Endothelial cell of umbilical vein (primary cell): ENCODE data around the gene CTSK. TPM values are rescaled to one million over a fixed set of nuclear protein-coding genes. Genes with fewer than 3 reads are reported as not detected.

Experiments used
- BruUV-seq: library from RNA; stranded (reverse); fragments of 400-500 nt; replicated peaks from 2 replicates; lab custom pipeline; 2021; lab: Mats Ljungman, UMichigan
- CTCF ChIA-PET: fragments of 300-600, 350-600 bp; sonication (Branson Sonifier 250); formaldehyde crosslinking; loops from one replicate; lab custom pipeline; 2021; ENCODE audit warnings: antibody characterized with exemption, inconsistent platforms; lab: Charles Lee
- POLR2A ChIA-PET: fragments of 300-600, 350-600 bp; sonication (Branson Sonifier 250); formaldehyde crosslinking; loops from one replicate; lab custom pipeline; 2021; ENCODE audit warnings: antibody characterized with exemption, inconsistent platforms; lab: Charles Lee
- DNase-seq: peaks from one replicate; pipeline ENCODE4 v3.0.0-alpha.2; 2011; ENCODE audit warnings: low read depth, low spot score
- FAIRE-seq: peaks from 2 replicates; lab custom pipeline; 2011; peaks lifted over from hg19 to GRCh38; lab: Jason Lieb, UNC
- H2AFZ ChIP-seq: 2 replicates; pipeline ENCODE4 v1.6.0; 2012; ENCODE audit warnings: low read depth, low read length, control low read depth, inconsistent platforms
- H3K27ac ChIP-seq: 2 replicates; pipeline ENCODE4 v1.5.1; 2011; ENCODE audit warnings: low read depth, mild to moderate bottlenecking, control low read depth, low read length, moderate library complexity; ENCODE audit not compliant: insufficient read depth
- H3K27me3 ChIP-seq, 2 experiments: 2 replicates each; pipeline versions ENCODE4 v1.6.0 to v1.6.1; 2011; ENCODE audit warnings: low read length in 2 of 2, mixed read lengths in 1 of 2; ENCODE audit not compliant: control insufficient read depth in 2 of 2, insufficient read depth in 2 of 2
- H3K36me3 ChIP-seq, 2 experiments: 2 replicates in 1 of 2; 3 replicates in 1 of 2; pipeline ENCODE4 v1.5.1; 2011; ENCODE audit warnings: low read length in 2 of 2, mild to moderate bottlenecking in 1 of 2, moderate library complexity in 1 of 2; ENCODE audit not compliant: control insufficient read depth in 2 of 2, insufficient read depth in 2 of 2; ENCODE audit errors: extremely low read depth in 1 of 2
- H3K4me1 ChIP-seq: 3 replicates; pipeline ENCODE4 v1.5.1; 2011; ENCODE audit warnings: mild to moderate bottlenecking, low read length; ENCODE audit not compliant: control insufficient read depth, insufficient read depth; ENCODE audit errors: extremely low read depth
- H3K4me2 ChIP-seq: 2 replicates; pipeline ENCODE4 v1.6.1; 2011; ENCODE audit warnings: low read length, control low read depth, mixed read lengths; ENCODE audit not compliant: insufficient read depth
- H3K4me3 ChIP-seq, 3 experiments: fragments of 200-600 bp in 1 of 3; sonication (generic), shearing (Covaris generic) in 1 of 3; replicated peaks in 1 of 3; 2 replicates each; pipeline ENCODE4 v1.5.1; 2011 to 2016; ENCODE audit warnings: control low read depth in 3 of 3, low read length in 3 of 3, mild to moderate bottlenecking in 2 of 3, inconsistent platforms in 1 of 3, low read depth in 1 of 3, moderate library complexity in 1 of 3; ENCODE audit not compliant: insufficient read depth in 1 of 3
- H3K79me2 ChIP-seq: 2 replicates; pipeline ENCODE4 v1.6.0; 2012; ENCODE audit warnings: low read length, inconsistent platforms; ENCODE audit not compliant: control insufficient read depth, insufficient read depth
- H3K9ac ChIP-seq: replicated peaks from 2 replicates; pipeline ENCODE3; 2011; ENCODE audit warnings: low read length, control low read depth; ENCODE audit not compliant: insufficient read depth; ENCODE audit errors: extremely low read depth
- H3K9me1 ChIP-seq: replicated peaks from 3 replicates; pipeline ENCODE4 v1.6.0; 2011; ENCODE audit warnings: mild to moderate bottlenecking, low read length; ENCODE audit not compliant: control insufficient read depth, insufficient read depth; ENCODE audit errors: extremely low read depth
- H3K9me3 ChIP-seq: replicated peaks from 2 replicates; pipeline ENCODE4 v1.5.1; 2012; ENCODE audit warnings: low read length, inconsistent platforms; ENCODE audit not compliant: control insufficient read depth, insufficient read depth
- H4K20me1 ChIP-seq: replicated peaks from 2 replicates; pipeline ENCODE3; 2011; ENCODE audit warnings: mild to moderate bottlenecking, low read length; ENCODE audit not compliant: control insufficient read depth, insufficient read depth; ENCODE audit errors: extremely low read depth
- CTCF ChIP-seq, 2 donors: IDR thresholded peaks; 1 replicate in 1 of 2; 2 replicates in 1 of 2; pipeline ENCODE4 v1.5.1; 2011; ENCODE audit warnings: low read length in 2 of 2, mild to moderate bottlenecking in 2 of 2, moderate library complexity in 2 of 2, control low read depth in 1 of 2, inconsistent platforms in 1 of 2, low read depth in 1 of 2; ENCODE audit not compliant: insufficient read depth in 1 of 2; ENCODE audit errors: extremely low read depth in 1 of 2
- EZH2 ChIP-seq: IDR thresholded peaks from 2 replicates; pipeline ENCODE4 v1.6.1; 2012; ENCODE audit warnings: borderline replicate concordance, low read depth, mild to moderate bottlenecking, moderate library complexity, low read length, inconsistent platforms; ENCODE audit not compliant: severe bottlenecking
- FOS ChIP-seq: IDR thresholded peaks from 2 replicates; pipeline ENCODE4 v1.6.1; 2011; ENCODE audit warnings: mild to moderate bottlenecking, low read length, moderate library complexity, borderline replicate concordance; ENCODE audit not compliant: insufficient read depth
- GATA2 ChIP-seq: IDR thresholded peaks from 2 replicates; pipeline ENCODE4 v1.7.0; 2011; ENCODE audit warnings: low read depth, mild to moderate bottlenecking, moderate library complexity, mixed read lengths, low read length; ENCODE audit not compliant: insufficient read length, insufficient read depth
- JUN ChIP-seq: IDR thresholded peaks from 2 replicates; pipeline ENCODE4 v1.6.1; 2011; ENCODE audit warnings: borderline replicate concordance, low read depth; ENCODE audit not compliant: insufficient read length, insufficient read depth
- MAX ChIP-seq: IDR thresholded peaks from 2 replicates; pipeline ENCODE4 v1.6.1; 2011; ENCODE audit not compliant: insufficient read depth, insufficient read length
- MYC ChIP-seq: IDR thresholded peaks from one replicate; pipeline ENCODE4 v1.6.1; 2011; ENCODE audit warnings: mild to moderate bottlenecking, low read depth, low read length
- POLR2A ChIP-seq: IDR thresholded peaks from 2 replicates; pipeline ENCODE4 v1.6.1; 2012; ENCODE audit warnings: low read depth, mild to moderate bottlenecking, control low read depth, low read length
- POLR2AphosphoS5 ChIP-seq: IDR thresholded peaks from 2 replicates; pipeline ENCODE4 v1.6.1; 2012; ENCODE audit warnings: low read depth, mild to moderate bottlenecking, control low read depth, low read length, moderate library complexity; ENCODE audit not compliant: insufficient read depth
- dilution Hi-C: fragments of 300-500 bp; cut with MboI; formaldehyde crosslinking; loops from one replicate; pipeline ENCODE4 v1.15.0; 2019; ENCODE audit warnings: low sequenced_read_pairs; ENCODE audit not compliant: extremely low pct_ligation_motif_present
- intact Hi-C: fragments of 100-400 bp; cut with micrococcal nuclease; formaldehyde crosslinking; loops from one replicate; pipeline ENCODE4 v1.10.0; 2022
- polyA plus RNA-seq, 4 experiments: library from polyadenylated mRNA; depleted of rRNA in 3 of 4; stranded (reverse) in 3 of 4; unstranded in 1 of 4; fragments of >200 nt; gene quantifications; 2 replicates each; pipeline versions ENCODE4 v1.2.1 to v1.2.3, GENCODE V29; 2011 to 2012; ENCODE audit warnings: missing spikeins in 1 of 4
- total RNA-seq: library from RNA; stranded (reverse); gene quantifications from 2 replicates; pipeline ENCODE4 v1.2.3, GENCODE V29; 2021

The CTSK gene
- total and polyA plus RNA-seq, 2 donors (not counting 3 experiments of a cell fraction or from before 2014, with no cell fraction given): 18.5 to 45.6 TPM

GRCh38 chr1:150810958-150811659 lies 3.0 kb upstream of the CTSK start:
- Histone ChIP-seq H3K36me3 (peaks cover 10 to 15% of the 10 kb centered on the region in 2 experiments), H3K27me3 (no peaks in the 10 kb centered on the region), H3K9me1 (no peaks in the 10 kb centered on the region), H4K20me1 (no peaks in the 10 kb centered on the region), H3K27ac (no peak overlapping the region), H3K9me3 (no peaks in the 10 kb centered on the region), H3K4me1 (peaks cover 16% of the 10 kb centered on the region), H3K4me3 (no peak overlapping the region), H3K9ac (no peak overlapping the region), H3K4me2 (no peak overlapping the region), H3K79me2 (no peaks in the 10 kb centered on the region), H2AFZ (no peak overlapping the region)
- TF ChIP-seq CTCF (IDR thresholded peaks at IDR 0.05; ENCODE audit: extremely low read depth in 1 of 2, insufficient read depth in 1 of 2, low read depth in 1 of 2, low read length in 2 of 2) (no peak), POLR2A (no peak), FOS (no peak), EZH2 (no peak), MAX (no peak), MYC (no peak), POLR2AphosphoS5 (no peak), GATA2 (no peak), JUN (no peak)
- FAIRE-seq (no peak), DNase-seq (no peak)
- CTCF ChIA-PET: interaction anchor here (3.3 kb wide), 1 partner anchor 190 kb away, joined by 45 read pairs; no protein-coding TSS in a partner anchor
- no TSS peak for BruUV-seq
- intact Hi-C loops (loop anchor here (2.0 to 5.0 kb wide), 2 partner anchors 234 to 346 kb away; partner anchors contain the start of gene MCL1), dilution Hi-C loops (no loop called here)
- POLR2A ChIA-PET: no interaction called here
